Activated CD4-positive, CD25-positive, alpha-beta regulatory T cell (primary cell): ENCODE results near the gene SQSTM1.

Experiments
- DNase-seq, 4 experiments: peaks; one replicate each; lab custom pipeline; 2025; lab: John Stamatoyannopoulos, UW

Gene SQSTM1

GRCh38 chr5:179873588-179874110, 52.9 kb downstream of the SQSTM1 start:
- no peak for DNase-seq

DNA sequence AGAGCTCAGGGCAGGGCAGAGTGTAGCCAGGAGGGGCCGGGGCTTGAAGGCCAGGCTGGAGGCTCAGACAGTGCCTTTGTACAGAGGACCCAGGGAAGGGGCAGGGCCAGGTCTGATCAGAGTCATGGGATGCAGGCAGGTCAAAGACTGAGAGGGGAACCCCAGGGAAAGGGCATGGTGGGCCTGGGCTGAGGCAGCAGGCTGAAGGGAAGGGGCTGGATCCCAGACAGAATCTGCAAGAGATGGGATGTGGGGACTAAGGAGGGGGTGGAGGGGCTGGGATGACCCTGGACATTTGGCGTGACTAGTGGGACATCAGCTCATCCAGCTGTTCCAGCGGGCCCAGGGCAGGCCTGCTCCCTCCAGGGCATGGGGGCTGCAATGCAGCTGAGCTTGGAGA, 53.4 kb downstream of the SQSTM1 start:
- DNase-seq, result no peak

DNA sequence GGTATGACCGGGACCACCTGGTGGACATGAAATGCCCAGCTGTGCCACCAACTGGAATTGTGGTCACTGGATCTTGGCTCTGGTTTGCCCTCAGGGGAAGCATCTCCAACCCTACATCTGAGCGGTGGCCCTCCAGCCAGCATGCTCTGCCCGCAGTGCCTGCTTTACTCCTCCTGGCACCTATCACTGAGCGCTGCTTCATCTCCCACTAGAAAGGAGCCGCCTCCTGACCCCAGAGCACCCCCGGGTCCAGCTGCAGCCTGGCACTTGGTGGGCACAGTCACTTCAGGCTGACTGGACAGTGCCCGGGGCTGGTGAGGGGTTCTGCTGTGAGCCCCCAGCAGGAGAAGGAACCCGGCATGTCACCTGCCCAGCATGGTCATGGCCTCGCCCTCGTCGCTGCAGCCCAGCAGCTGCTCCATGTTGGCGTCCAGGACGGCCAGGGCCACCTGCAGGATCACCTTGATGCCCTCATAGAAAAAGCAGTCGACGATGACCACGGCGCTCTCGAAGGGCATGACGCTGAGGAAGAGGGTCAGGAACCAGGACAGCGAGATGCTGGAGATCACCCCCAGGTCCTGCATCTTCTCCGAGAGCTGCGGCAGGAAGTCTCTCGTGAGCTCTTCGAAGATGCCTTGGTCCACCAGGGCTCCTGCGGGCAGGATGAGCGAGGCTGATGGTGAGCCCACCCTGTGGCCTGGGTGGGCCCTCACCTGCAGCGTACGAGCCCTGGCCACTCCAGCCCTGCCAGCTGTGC, 54.0 kb downstream of the SQSTM1 start:
- DNase-seq, result no peak

GRCh38 chr5:179875741-179876609, 55.3 kb downstream of the SQSTM1 start:
- DNase-seq, result no peak

DNA sequence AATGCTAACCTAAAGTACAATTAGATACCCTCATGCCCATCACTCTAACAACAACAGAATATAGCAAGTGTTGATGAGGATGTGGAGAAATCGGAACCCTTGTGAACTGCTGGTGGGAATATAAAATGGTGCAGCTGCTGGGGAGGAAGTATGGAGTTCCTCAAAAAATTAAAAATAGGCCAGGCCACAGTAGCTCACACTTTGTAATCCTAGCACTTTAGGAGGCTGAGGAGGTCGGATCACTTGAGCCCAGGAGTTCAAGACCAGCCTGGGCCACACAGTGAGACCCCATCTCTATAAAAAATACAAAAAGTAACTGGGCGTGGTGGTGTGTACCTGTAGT, 55.9 kb downstream of the SQSTM1 start:
- DNase-seq, result no peak

DNA sequence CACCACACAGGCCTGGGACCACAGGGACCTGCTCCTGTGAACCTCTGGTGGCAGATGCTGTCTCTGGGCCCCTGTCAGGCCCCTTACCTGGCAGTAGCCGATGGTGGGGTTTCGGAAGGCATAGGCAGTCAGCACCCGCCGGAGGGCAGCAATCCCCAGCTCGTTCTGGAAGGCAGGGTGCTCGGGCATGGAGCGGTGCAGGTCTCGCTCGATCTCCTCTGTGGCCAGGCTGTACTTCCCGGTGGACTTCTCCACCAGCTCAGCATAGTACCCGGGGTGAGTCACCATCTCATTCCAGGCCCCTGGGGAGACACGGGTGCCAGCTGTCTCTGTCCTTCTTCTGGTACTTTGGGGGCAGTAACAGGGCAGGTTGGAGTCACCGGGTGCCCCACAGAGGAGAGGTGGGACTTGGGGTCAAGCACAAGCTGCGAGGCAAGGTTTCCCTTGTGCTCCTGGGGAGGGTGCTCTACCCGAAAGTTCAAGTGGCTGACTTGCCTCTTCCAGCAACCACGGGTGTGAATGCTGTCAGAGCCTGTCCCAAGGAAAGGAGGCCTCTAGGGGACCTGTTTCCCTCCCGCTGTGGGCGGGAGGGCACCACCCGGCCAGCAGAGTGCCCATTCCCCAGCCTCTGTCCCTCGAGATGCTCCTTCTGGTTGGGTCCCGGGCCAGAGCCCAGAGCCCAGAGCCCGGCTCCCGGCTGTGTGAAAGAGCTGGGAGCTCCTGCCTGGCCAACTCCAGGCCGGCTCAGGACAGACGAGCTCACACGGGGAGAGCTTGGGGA, 57.7 kb downstream of the SQSTM1 start:
- no peak for DNase-seq

DNA sequence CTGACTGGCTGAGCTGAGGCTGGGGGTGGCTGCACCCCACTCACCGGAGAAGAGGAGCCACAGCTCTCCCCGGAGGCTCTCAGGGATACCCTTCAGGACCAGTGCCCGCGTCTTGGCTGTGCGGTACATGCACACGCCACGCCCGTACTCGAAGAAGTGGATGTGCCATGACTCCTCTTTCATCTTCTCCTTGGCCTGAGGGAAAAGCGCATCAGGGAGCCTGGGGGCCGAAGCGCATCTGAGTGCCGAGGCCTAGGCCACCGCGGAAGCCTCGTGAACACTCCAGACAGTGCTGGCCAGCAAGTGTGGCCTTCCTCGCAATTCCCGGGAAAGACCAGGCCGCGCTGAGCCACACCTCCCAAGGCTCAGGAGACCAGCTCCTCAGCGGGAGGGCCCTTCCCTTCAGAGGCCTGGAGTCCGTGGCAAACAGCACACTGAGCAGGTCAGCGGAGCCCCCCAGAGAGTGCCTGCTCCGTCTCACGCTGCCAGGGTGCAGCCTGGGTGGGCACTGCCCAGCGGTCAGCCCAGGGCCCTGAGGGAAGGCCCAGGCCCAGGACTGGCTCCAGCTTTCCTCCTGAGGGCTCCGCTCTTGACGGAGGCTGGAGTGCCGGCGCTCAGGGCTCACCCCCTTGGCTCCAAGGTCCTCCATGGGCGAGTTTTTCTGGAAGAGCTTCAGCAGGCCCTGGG, 58.4 kb downstream of the SQSTM1 start:
- DNase-seq, result no peak

- DNase-seq, result no peak
These were observed 58.9 kb downstream of the SQSTM1 start for GRCh38 chr5:179879690-179880010.

- no peak for DNase-seq
These were observed 59.5 kb downstream of the SQSTM1 start for GRCh38 chr5:179880066-179880650.

GRCh38 chr5:179880848-179881590, 60.3 kb downstream of the SQSTM1 start:
- no peak for DNase-seq

GRCh38 chr5:179882338-179882737, 61.6 kb downstream of the SQSTM1 start:
- no peak for DNase-seq

- DNase-seq, result no peak
These were observed 62.5 kb downstream of the SQSTM1 start for GRCh38 chr5:179883163-179883562.

- DNase-seq, result no peak
These were observed 64.9 kb downstream of the SQSTM1 start for GRCh38 chr5:179885491-179886090.

DNA sequence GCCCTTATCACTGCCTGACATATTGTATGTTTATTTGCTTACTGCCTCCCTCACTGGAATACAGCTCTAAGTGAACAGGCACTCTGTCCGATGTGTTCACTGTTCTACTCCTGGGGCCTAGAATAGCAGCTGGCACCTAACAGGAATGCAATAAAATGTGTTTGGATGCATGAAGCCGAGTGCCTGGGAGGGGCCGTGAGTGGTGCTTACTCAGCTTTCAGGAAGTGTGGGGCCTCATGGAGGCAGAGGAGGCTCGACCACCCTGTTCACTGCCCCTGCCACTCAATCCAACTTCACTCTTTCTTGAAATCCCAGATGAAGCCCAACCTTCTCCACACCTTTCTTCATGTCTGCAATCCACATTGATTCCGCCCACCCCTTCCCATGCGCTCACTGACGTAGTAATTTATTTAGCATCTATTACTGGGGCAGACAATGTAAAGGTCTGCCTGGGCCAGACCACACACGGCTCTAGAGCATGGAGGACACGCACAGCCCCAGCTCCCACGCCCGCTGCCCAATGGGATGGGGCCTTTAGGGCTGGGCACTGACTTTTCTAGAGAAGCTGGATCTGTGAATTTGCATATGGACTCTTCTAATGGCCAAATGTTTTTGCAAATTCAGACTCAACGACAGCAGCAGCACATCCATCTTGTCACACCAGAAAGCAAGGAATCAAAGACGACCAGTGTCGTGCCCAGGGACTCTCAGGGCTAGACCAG, 65.6 kb downstream of the SQSTM1 start:
- DNase-seq, result no peak

DNA sequence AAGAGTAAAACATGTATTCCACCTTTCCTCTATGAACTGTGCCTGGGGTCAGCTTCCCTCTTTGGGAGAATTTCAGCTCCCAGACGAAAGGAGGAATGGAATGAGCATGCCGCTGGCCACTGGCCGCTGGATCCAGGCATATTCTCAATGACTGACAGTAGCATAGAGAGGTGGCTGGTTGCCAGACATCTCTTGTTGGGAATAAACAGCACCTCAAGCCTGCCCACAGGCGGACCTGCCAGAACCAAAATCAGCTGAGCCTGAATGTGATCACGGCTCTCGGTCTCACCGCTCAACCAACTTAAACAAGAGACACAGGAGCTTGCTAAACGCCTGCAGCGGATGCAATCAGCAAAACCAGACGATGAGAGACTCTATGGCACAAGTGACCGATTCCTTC, 66.4 kb downstream of the SQSTM1 start:
- DNase-seq, result no peak
